ENCODE measurements around the gene METTL17.

METTL17 gene

DNA sequence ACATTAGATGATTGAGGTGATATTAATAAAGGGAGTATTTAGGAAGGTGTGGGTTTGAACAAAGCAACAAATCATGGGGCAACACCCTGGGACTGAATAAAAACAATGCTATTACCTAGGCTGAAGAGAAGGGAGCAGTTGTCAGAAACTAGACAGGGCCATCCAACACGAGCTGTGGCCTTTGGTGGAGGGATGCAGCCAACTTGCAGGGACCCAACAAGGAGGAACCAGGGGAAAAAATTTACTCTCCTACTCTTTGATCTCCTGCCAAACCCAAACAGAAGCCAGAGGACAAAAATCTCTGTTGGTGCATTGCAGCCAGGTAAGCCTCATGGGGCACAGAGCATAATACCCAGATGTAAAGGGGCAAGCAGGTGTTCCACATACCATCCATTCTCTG is 21.4 kb downstream of the METTL17 start:
- CTCF ChIA-PET, result interaction anchor here (1.1 to 13.5 kb wide), 10 partner anchors 13 to 94 kb away, joined by 3 to 218 read pairs (median 3); partner anchors contain the start of genes RNASE7 and TMEM253
- DNase-seq (ENCODE audit: extremely low spot score), result no peak
- POLR2A ChIA-PET, result no interaction called here
- TF ChIP-seq, protein P1, sequence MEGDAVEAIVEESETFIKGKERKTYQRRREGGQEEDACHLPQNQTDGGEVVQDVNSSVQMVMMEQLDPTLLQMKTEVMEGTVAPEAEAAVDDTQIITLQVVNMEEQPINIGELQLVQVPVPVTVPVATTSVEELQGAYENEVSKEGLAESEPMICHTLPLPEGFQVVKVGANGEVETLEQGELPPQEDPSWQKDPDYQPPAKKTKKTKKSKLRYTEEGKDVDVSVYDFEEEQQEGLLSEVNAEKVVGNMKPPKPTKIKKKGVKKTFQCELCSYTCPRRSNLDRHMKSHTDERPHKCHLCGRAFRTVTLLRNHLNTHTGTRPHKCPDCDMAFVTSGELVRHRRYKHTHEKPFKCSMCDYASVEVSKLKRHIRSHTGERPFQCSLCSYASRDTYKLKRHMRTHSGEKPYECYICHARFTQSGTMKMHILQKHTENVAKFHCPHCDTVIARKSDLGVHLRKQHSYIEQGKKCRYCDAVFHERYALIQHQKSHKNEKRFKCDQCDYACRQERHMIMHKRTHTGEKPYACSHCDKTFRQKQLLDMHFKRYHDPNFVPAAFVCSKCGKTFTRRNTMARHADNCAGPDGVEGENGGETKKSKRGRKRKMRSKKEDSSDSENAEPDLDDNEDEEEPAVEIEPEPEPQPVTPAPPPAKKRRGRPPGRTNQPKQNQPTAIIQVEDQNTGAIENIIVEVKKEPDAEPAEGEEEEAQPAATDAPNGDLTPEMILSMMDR (IDR thresholded peaks at IDR 0.05; ENCODE audit: control extremely low read depth, extremely low read depth, low read depth, missing control alignments), result no peak

DNA sequence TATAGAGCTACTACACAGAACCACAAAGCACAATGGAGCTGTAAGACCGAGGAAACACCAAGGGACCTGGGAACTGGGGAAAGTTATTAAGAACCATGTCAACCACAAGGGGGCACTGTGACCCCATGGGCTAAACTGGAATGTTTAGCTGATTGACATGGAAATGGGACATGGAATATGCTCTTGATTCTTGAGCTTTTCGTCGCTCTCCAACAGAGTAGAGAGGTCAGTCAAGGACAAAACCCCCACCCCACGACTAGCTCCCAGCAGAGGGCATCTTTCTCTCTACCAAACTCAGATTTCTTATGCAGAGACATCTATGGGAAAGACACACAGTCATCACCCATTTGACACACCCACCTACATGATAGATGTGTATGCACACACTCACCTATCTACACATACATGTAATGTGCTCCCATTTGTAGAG is 25.0 kb downstream of the METTL17 start:
- TF ChIP-seq, protein P1 (IDR thresholded peaks at IDR 0.05; ENCODE audit: control extremely low read depth, extremely low read depth, low read depth, missing control alignments), result peak; percentile 64
- ChIA-PET POLR2A (interaction anchor here (1.1 kb wide), 1 partner anchor 90 kb away, joined by 3 read pairs; no protein-coding TSS in a partner anchor), CTCF (interaction anchor here (0.7 to 13.5 kb wide), 57 partner anchors 9 to 594 kb away, joined by 3 to 218 read pairs (median 5); partner anchors contain the start of genes ARHGEF40, OR5AU1, RNASE13 and RNASE7)
- peak; percentile 69 for DNase-seq (ENCODE audit: extremely low spot score)

DNA sequence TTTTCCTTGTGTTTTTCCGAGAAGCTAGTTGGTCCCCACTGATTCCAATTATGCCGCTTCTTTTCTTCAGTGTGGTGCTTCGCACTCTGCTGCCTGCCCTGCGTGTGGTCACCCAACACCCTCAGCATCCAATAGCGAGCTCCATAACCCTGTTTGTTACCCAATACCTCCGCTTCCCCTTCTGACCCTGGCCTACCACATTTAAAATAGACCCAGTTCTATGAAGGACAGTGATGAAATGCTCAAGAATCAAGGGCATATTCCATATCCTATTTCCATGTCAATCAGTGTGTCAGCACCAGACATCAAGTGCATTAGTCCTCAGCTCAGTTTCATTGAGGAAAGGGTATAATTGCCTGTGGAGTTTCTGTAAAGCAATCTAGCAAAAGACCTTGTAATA is 25.5 kb downstream of the METTL17 start:
- DNase-seq (ENCODE audit: extremely low spot score), result no peak
- ChIA-PET POLR2A (interaction anchor here (1.1 kb wide), 1 partner anchor 89 kb away, joined by 3 read pairs; no protein-coding TSS in a partner anchor), CTCF (interaction anchor here (0.8 to 13.5 kb wide), 52 partner anchors 8 to 357 kb away, joined by 3 to 218 read pairs (median 6); partner anchors contain the start of genes ARHGEF40, OR5AU1, RNASE13 and RNASE7)
- TF ChIP-seq, protein P1 (IDR thresholded peaks at IDR 0.05; ENCODE audit: control extremely low read depth, extremely low read depth, low read depth, missing control alignments), result no peak

DNA sequence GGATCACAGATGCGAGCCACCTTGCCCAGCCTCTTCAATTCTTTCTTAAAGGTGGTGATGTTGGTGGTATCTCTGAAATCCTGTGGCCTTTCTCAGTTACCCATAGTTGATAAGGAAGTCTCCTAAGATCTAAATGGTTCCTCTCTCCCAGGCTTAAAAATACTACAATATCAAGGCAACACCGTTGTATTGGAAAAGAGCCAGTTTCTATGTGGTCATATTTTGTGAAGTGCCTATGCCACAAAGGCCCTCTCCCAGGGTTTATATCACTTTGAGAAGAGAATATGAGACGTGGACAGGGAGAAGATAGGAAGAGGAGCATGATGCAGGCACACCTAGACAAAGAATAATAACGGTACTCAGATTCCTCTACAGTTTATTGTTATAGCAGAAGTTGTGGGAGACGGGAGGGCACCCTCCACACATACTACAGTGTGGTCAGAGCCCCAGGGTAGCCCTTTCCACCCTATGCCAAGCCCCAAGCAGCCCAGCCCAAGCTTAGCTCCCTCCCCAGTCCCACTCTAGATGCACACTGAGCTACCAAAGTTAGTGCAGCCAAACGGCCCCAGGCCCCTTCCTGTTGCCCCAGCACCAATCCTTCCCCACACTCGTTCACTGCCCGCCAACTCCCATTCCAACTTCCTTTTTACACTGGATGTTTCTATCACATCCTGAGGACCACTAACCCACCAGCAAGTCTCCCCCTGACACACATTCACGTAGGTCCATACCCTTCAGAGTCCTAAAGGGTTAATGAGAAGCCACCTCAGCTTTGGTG is 26.8 kb downstream of the METTL17 start:
- POLR2A ChIA-PET, result no interaction called here
- CTCF ChIA-PET, result interaction anchor here (0.8 to 13.5 kb wide), 15 partner anchors 12 to 119 kb away, joined by 3 to 218 read pairs (median 28); partner anchors contain the start of genes RNASE13, RNASE7, SLC39A2 and TMEM253
- DNase-seq (ENCODE audit: extremely low spot score), result no peak
- TF ChIP-seq, protein P1 (IDR thresholded peaks at IDR 0.05; ENCODE audit: control extremely low read depth, extremely low read depth, low read depth, missing control alignments), result no peak

DNA sequence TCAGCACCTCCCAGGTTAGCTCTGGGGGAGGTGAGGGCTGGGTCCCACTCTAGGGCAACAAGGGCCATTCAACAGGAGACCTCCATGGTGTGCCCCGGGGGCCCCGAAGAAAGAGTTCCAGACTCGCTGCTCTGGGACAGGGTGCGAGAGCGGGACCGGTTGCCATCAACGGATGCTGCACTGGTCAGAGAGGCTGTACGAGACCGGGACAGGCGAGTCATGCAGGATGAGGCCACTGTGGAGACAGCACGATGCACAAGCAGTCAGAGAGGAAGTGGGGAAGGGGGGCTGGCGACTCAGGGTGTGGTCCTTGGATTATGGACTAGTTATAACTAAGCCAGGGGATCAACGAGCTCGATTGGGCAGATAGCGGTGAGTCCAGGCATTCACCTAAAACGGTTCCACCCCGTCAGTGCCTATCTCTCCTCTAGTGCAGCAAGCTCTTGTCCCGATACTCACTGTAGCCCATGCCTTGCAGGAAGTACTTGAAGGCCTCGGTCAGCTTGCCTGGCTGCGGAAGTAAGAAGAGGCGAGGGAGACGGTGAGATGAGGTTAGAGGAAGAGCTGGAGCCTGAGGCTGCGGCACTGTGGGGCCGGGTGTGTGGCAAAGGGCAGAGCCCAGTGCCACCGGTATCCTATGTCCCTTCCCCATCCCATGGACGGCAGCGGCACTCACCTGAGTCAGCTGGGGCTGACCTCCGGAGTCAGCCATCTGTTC is 27.9 kb downstream of the METTL17 start:
- DNase-seq (ENCODE audit: extremely low spot score), result no peak
- CTCF ChIA-PET, result interaction anchor here (1.0 to 13.5 kb wide), 9 partner anchors 9 to 88 kb away, joined by 3 to 218 read pairs (median 6); partner anchors contain the start of genes SLC39A2 and TMEM253
- TF ChIP-seq, protein P1 (IDR thresholded peaks at IDR 0.05; ENCODE audit: control extremely low read depth, extremely low read depth, low read depth, missing control alignments), result no peak
- POLR2A ChIA-PET, result no interaction called here

DNA sequence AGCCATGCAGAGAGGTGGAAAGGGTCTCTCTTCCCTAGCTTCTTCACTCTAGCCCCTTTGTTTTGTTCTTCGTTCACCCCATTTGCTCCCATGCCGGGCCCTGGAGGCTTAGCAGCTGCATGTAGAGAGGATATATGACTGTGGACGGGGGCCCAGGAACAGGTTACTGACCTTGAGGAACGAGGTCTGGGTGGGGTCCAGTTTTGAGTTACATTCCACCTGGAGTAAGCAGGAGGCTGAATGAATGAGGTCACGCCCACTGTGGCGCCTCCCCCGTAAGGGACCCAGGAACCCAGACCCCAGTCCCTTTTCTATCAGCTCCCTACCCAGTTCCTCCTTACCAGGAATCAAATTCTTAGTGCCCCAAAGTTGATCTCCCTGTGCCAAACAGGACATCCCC is 28.5 kb downstream of the METTL17 start:
- TF ChIP-seq, protein P1 (IDR thresholded peaks at IDR 0.05; ENCODE audit: control extremely low read depth, extremely low read depth, low read depth, missing control alignments), result no peak
- POLR2A ChIA-PET, result no interaction called here
- CTCF ChIA-PET, result interaction anchor here (1.0 to 13.5 kb wide), 8 partner anchors 8 to 87 kb away, joined by 3 to 218 read pairs (median 5); partner anchors contain the start of genes SLC39A2 and TMEM253
- DNase-seq (ENCODE audit: extremely low spot score), result no peak
